HFF-Myc (cell line): ENCODE results near the gene DACH1.

Experiments used
- DNase-seq: peaks from one replicate; pipeline ENCODE4 v3.0.0-alpha.2; 2011; ENCODE audit warnings: low read depth; ENCODE audit errors: extremely low read depth
- H3K4me3 ChIP-seq: replicated peaks from 2 replicates; pipeline ENCODE4 v1.5.1; 2011; ENCODE audit warnings: low read depth, mild to moderate bottlenecking, control low read depth, low read length
- CTCF ChIP-seq: IDR thresholded peaks from 2 replicates; pipeline ENCODE4 v1.5.1; 2012; ENCODE audit warnings: mild to moderate bottlenecking, low read depth, low read length, control low read depth; ENCODE audit errors: missing control alignments

DACH1 gene

DNA sequence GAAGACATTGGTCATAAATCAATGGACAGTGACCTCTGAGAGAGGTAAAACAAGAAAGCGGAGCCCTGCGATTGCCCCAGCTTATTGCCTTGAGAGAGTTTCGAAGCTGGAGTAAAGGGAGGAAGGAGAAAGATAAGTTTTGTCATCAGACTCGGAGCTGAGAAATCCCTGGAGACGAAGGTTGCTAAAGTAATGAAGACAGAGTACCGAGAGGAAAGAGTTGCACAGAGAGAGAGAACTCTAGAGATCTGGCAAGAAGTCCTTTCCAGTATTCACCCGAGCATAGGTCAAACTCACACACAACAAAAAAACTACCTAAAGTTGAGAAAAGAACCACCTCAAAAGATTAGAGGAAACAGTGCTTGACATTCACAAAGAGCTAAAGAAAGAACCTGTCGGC lies 472.0 kb downstream of the DACH1 start:
- DNase-seq = no peak

DNA sequence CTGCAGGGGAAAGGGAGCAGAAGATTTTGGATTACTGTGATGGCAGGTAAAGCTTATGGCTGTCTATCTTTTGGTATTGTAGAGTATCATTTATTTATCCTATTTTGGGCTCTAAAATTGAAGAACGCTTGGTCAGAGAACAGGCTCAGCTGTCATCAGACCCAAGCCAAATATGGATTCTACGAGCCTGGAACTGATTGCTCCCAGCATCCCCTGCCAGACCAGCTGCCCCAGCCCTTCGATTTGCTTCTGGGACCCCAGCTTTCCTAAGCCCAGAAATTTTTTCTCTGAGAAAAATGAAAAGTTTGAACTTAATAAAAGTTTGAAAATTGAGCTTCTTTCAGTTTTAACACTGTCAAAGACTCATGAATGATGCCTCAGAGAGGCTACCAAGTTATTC lies 472.8 kb downstream of the DACH1 start:
- no peak for DNase-seq
- no peak for TF ChIP-seq CTCF
- no peak overlapping the region for H3K4me3 ChIP-seq

More for the DNA sequence above, 472.0 kb downstream of the DACH1 start:
- no peak overlapping the region for H3K4me3 ChIP-seq
- TF ChIP-seq CTCF = no peak
